Fibroblast of pulmonary artery (primary cell): ENCODE measurements around the gene RASA2.

Source experiments
- DNase-seq: peaks from one replicate; pipeline ENCODE4 v3.0.0-alpha.2; 2010; ENCODE audit warnings: low read depth
- H3K4me3 ChIP-seq: replicated peaks from 2 replicates; pipeline ENCODE4 v1.5.1; 2011; ENCODE audit warnings: low read depth, mild to moderate bottlenecking, control low read depth, low read length, moderate library complexity
- CTCF ChIP-seq: IDR thresholded peaks from 2 replicates; pipeline ENCODE4 v1.5.1; 2011; ENCODE audit warnings: mild to moderate bottlenecking, control low read depth, low read length, inconsistent platforms; ENCODE audit errors: missing control alignments

The RASA2 gene

GRCh38 chr3:141444586-141445285 is 42.1 kb upstream of the RASA2 start:
- no peak for DNase-seq
- no peak overlapping the region for H3K4me3 ChIP-seq
- no peak for TF ChIP-seq CTCF

- no peak for TF ChIP-seq CTCF
- no peak overlapping the region for H3K4me3 ChIP-seq
- no peak for DNase-seq
Observed at GRCh38 chr3:141445990-141446389, 40.8 kb upstream of the RASA2 start.

DNA sequence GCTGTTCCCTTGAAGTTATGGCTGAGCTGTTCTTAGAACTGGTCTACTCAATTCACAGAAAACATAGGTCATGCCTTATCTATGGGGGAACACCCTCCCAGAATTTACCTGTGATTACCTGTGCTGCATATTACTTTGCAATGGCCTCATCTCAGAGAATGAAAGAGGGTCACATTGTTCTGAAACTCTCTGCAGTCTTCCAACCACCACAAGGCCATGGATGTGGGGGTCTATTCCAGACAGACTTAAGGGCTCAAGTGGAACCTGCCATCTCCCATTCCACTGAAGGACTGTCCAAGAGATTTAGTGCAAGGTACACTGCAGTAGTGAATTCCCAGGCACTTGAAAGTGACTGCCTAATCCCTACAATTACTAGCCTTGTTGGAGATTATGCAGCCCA is 40.1 kb upstream of the RASA2 start:
- no peak overlapping the region for H3K4me3 ChIP-seq
- TF ChIP-seq CTCF = no peak
- no peak for DNase-seq

DNA sequence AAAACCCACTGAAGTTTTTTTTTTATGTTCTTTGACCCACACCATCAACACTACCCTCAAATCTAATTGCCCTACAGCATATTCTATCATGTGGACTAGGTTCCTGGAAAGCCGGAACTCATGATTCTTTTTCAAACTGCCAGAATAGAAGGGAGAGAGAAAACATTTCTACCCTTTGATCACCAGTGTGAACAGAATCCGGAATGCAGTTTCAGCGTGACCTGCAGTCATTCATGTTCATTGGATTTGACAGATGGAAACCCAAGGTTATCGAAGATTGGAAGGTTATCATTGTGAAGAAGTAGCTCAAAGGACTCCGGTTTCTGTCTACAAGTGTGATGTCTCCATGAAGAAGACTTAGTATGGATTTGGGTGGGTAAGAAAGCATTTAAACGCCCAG is 39.4 kb upstream of the RASA2 start:
- H3K4me3 ChIP-seq = no peak overlapping the region
- no peak for DNase-seq
- TF ChIP-seq CTCF = no peak

DNA sequence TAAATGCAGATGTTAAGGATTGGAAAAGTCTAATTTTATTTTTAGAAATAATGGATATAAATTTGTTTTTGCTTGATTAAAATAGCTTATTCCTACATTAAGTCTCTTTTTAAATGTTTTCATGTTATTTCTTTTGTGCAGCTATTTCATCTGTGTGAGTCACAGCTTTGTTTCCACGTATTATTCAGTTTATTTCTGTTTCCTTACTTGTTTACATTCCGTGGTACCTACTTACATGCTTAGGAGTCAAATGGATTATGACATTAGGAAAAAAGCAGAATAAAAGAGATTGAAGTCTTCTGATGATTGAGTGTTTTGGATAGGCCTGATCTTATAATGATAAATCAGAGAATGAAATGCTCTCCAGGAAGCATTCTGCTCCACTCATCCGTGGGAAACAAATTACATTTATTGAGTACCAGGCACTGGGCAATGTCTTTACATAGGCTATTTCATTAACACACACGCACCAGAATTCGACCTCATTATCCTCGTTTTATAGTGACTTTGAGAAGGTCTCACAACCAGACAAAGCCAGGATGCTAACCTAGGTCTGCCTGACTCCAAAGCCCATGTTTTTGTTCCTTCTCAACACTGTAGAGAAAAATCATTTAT is 38.1 kb upstream of the RASA2 start:
- TF ChIP-seq CTCF = no peak
- DNase-seq = peak; percentile 52
- H3K4me3 ChIP-seq = no peak overlapping the region

- no peak overlapping the region for H3K4me3 ChIP-seq
- TF ChIP-seq CTCF = no peak
- DNase-seq = no peak
Observed at GRCh38 chr3:141449424-141449823, 37.4 kb upstream of the RASA2 start.
